ENCODE data around the gene TNS1. TPM values are rescaled to one million over a fixed set of nuclear protein-coding genes. Genes with fewer than 3 reads are reported as not detected.

The TNS1 gene
- total and polyA plus RNA-seq, 9 of the 15 experiments (the other 6 are each of a cell fraction or from before 2014, with no cell fraction given) = 0.13 to 2.7 (median 0.77) TPM

- no peak for TF ChIP-seq ZMIZ1 (IDR thresholded peaks at IDR 0.05; ENCODE audit: low read depth in 2 of 2, low read length in 2 of 2)
- TF ChIP-seq EHMT2 (IDR thresholded peaks at IDR 0.05) = no peak
- no peak for TF ChIP-seq ZNF384 (IDR thresholded peaks at IDR 0.05; ENCODE audit: low read depth, low read length)
- no peak for TF ChIP-seq ZNF639 (CRISPR knock-in tag; conservative IDR thresholded peaks at IDR 0.05 in 1 of 2, IDR thresholded peaks at IDR 0.05 in 1 of 2)
- no peak for TF ChIP-seq EP300 (IDR thresholded peaks at IDR 0.05; ENCODE audit: low read length)
- no peak for TF ChIP-seq CREB5 (CRISPR knock-in tag; IDR thresholded peaks at IDR 0.05)
These were observed 53.3 kb downstream of the TNS1 start (continued) for GRCh38 chr2:217949447-217949846.

All from K562 (cell line).